Measurements from ENCODE around the gene LEKR1.
"Not testable (repeated sequence)": the region's sequence is repeated elsewhere in the genome, so short reads cannot be mapped to it uniquely, and the experiment has no call there.

The LEKR1 gene

DNA sequence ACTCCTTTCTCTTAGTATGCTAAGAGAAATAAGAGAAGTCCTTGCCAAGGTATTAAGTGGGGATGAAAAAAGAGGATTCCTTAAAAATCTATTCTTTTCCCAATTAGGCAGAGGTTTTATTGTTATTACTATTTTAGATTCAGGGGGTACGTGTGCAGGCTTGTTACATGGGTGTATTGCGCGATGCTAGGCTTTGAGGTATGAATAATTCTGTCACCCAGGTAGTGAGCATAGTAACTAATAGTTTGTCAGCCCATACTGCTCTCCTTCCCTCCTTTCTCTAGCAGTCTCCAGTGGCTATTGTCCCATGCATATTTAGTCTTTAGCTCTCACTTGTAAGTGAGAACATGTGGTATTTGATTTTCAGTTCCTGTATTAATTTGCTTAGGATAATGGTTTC, 83.9 kb downstream of the LEKR1 start:
- DNase-seq = no peak

DNA sequence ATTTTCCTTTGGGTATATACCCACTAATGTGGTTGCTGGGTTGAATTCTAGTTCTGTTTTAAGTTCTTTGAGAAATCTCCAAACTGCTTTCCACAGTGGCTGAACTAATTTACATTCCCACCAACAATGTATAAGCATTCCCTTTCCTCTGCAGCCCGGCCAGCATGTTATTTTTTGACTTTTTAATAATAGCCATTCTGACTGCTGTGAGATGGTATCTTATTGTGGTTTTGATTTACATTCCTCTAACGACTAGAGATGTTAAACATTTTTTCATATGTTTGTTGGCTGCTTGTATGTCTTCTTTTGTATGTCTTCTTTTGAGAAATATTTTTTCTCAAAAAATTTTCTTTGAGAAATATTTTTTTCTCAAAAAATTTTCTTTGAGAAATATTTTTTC, 84.7 kb downstream of the LEKR1 start:
- DNase-seq = not testable (repeated sequence)

DNA sequence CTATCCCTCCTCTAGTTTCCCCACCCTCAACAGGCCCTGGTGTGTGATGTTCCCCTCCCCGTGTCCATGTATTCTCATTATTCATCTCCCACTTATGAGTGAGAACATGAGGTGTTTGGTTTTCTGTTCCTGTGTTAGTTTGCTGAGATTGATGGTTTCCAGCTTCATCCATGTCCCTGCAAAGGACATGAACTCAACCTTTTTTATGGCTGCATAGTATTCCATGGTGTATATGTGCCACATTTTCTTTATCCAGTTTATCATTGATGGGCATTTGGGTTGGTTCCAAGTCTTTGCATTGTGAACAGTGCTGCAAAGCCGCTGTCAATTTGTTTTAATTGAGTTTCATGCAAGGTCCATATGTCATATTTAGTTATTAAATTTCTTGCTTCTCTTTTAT, 88.1 kb downstream of the LEKR1 start:
- DNase-seq = not testable (repeated sequence)

DNA sequence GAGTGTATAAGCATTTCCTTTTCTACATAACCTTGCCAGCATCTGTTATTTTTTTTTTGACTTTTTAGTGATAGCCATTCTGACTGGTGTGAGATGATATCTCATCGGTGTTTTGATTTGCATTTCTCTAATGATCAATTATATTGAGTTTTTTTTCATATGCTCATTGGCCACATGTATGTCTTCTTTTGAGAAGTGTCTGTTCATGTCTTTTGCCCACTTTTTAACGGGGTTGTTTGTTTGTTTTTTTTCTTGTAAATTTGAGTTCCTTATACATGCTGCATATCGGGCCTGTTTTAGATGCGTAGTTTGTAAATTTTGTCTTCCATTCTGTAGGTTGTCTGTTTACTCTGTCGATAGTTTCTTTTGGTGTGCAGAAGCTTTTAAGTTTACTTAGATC, 89.2 kb downstream of the LEKR1 start:
- DNase-seq = no peak

DNA sequence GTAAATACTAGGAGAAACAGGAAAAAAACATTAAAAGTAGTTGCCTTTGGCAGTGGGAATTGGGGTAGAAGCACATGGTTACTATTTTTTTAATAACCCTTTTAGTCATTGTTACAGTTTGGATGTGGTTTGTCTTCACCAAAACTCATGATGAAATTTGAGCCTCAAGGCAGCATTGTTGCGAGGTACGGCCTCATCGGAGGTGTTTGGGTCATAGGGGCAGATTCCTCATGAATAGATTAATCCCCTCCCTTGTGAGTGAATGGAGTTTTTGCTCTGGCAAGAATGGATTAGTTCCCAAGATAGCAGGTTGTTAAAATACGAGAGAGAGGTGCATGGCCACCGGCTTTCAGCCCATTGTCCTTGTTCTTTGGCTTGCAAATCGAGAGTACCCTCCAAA, 92.6 kb downstream of the LEKR1 start:
- no peak for DNase-seq

DNA sequence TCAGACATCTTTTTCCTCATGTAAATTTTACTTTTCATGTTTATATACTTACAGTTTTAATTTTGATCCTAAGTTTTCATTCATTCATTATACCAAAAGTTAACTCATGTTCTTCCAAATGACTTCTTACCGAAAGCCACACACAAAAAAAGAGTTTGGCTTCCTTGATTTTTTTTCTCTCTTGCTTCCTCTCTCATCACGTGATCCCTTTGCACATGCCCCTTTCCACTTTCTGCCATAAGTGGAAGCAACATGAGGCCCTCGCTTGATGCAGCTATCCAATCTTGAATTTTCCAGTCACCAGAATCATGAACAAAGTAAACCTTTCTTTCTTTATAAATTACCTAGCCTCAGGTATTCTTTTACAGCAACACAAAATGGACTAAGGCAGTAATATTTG, 93.7 kb downstream of the LEKR1 start:
- no peak for DNase-seq

DNA sequence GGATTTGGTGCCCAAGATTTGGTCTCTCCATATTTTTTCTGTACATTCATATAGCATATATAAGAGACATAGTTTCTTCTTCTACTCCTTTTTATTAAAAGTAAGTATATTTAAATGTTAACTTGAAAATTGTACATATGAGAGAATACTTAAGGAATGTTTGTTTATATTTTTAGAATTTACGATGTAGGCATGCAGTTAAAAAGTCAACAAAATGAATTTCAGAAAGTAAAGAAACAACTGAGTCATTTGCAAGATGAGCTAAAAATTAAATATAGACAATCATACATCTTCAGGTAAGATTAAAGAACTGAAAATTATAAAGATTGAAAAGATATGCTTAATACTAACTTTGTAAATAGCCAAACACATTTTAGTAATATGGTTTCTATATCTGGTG, 94.2 kb downstream of the LEKR1 start:
- no peak for DNase-seq

DNA sequence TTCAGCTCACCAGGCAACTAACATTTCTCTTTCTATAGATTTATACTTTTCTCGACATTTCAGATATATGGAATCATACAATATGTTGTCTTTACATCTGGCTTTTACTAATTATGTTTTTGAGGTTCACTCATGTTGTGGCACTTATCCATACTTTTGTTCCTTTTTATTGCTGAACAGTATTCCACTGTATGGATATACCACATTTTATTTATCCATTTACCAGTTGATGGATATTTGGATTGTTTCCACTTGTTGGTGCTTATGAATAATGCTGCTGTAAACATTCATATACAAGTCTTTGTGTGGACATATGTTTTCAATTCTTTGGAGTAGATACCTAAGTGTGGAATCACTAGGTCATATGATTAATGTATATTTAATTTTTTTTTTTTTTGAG, 97.2 kb downstream of the LEKR1 start:
- no peak for DNase-seq

DNA sequence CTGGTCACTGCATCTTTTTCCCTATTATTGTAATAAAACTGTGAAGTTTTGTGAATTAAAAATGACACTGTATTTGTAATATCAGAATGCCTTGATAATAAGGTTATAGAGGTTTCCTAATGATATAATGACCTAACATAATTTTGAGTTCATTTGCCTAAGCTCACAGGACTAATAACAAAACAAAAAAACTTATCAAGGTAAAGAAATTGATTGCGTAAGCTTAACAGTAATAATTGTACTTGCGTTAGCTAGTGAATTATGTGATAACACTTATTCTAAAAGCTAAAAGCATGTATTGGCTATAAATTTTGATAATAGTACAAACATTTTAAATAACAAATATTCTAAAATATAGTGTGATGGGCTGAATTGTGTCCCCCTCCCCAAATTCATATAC, 112.6 kb downstream of the LEKR1 start:
- no peak for DNase-seq

DNA sequence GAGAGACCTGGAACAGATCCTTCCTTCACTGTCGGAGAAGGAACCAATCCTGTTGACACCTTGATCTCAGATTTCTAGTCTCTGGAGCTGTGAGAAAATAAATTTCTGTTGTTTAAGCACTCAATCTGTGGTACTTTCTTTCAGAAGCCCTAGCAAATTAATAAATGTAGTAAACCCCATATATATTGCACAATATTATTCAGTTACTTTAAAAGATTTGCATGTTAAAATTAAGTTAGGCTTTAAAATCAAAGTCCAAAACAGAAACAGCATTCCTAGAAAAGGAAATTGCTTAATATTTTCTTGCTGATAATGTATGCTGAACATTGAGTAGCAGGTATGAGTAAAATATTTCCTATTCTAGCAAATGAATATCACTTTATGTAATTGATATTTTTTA, 113.2 kb downstream of the LEKR1 start:
- no peak for DNase-seq

DNA sequence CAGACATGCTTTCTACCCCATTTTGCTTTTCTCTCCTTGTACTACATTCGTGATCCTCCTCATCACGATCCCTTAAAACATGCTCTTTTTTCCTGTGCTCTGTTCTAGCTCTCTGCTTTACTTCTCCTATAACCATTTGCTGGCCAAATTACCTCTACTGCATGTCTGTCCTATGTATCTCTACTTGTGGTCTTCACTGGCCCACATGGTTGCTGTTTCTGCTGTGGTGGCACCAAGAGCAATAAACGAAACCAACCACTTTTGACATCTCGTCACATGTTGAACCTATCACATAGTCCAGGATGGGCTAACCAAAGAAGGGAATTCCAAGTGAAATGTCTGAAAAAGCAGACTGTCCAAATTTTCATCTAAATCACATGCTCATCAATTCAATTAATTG, 115.2 kb downstream of the LEKR1 start:
- no peak for DNase-seq

DNA sequence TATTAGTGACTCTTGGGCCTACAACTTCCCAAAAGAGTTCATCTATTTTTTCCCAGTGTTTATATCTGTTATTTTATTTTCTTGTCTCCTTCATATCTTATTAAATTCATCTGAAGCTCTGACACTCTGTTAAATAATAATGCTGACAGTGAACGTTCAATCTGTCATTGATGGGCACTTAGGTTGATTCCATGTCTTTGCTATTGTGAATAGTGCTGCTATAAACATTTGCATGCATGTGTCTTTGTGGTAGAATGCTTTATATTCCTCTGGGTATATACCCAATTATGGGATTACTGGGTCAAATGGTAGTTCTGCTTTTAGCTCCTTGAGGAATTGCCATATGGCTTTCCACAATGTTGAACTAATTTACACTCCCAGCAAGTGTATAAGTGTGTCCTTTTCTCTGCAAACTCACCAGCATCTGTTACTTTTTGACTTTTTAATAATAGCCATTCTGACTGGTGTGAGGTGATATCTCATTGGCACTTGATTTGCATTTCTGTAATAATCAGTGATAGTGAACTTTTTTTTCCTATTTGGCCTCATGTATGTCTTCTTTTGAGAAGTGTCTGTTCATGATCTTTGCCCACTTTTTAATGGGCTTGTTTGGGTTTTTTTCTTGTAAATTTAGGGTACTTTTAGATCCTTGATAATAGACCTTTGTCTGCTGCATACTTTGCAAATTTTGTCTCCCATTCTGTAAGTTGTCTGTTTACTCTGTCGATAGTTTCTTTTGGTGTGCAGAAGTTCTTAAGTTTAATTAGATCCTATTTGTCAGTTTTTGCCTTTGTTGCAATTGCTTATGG, 122.5 kb downstream of the LEKR1 start:
- no peak for DNase-seq

DNA sequence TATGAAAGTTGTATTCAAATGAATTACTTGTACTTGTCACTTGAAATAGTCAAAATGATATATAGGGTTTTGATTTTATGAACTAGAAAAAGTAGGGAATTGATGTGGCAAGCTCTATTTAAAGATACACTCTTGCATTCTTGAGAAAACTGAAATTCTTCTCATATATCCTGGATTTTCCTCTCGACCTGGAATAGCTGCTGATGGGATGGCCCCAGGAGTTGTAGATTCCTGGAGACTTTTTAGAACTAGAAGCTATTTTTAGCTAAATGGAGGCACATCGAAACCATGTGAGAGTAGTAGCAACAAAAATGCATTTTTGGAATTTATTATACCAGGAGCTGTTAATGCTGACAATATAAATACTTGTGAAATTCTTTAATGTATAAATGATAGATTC, 125.9 kb downstream of the LEKR1 start:
- no peak for DNase-seq

DNA sequence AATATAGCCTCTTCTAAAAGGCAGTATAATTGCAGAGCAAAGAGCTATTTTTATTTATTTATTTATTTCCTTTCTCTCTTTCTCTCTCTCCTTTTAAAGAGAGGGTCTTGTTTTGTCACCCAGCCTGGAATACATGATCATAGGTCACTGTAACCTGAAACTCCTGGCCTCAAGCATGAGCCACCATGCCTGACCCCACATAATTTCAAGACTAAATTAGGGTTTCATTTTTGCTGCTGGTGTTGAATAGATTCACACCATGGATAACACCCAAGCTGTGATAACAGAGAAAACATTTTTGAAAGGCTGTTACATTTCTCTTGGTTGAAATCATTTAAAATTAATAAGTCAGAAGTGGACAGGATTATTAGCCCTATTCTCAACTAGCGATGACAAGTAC, 131.6 kb downstream of the LEKR1 start:
- DNase-seq = no peak

DNA sequence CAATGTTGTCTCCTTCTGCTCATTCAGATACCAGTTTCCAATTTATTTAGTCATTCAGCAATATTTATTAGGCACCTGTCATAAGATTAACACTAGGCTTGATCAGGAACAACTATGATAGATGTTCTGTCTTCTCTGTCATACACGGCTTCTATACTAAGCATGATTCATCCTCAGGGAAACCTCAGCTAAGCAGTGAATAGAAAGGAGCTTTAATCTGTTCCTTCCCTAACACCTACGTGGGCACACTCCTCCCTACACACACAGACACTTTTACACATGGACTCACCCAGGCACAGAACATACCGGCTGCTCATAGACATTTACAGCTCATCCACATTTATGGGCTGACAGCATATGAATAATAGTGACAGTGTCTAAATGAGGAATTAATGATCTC, 136.9 kb downstream of the LEKR1 start:
- DNase-seq = no peak

DNA sequence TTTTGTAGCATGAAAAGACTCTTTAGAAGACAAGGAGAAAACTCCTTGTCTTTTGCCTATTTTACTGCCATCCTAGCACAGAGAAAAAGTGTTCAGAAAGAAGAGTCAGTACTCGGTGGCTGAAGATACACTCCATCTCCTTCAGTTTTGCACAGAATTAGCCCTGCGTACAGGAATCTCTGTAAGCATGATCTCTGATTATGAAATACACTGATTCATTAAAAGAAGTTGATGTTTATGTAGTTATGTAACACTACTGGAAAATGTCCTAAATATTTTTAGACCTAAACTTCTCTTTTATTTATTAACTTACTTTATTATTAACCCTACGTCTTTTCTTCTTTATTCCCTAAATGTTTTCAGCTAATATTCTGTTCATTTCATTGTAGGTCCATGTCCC, 138.4 kb downstream of the LEKR1 start:
- no peak for DNase-seq

DNA sequence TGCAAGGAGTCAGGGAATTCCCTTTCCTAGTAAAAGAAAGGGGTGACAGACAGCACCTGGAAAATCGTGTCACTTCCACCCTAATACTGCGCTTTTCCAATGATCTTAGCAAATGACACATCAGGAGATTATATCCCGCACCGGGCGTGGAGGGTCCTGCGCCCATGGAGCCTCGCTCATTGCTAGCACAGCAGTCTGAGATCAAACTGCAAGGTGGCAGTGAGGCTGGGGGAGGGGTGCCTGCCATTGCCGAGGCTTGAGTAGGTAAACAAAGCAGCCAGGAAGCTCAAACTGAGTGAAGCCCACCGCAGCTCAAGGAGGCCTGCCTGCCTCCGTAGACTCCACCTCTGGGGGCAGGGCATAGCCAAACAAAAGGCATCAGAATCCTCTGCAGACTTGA, 140.2 kb downstream of the LEKR1 start:
- not testable (repeated sequence) for DNase-seq

DNA sequence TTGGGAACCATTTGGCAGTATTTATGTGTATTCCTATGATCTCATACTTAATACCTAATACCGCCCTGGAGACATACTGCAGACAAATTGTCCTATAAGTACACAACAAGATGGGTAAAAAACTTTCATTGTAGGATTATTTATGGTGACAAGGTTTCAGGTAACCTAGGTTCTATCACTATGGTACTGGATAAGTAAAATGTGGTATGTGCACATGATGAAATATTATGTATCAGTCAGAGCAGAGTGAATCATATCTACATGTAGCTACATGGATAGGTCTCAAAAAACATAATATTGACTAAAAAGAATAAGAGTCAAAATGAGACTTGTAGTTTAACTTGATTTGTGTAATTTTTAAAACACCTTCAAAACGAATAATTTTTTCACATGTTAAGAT, 147.8 kb downstream of the LEKR1 start:
- DNase-seq = no peak

DNA sequence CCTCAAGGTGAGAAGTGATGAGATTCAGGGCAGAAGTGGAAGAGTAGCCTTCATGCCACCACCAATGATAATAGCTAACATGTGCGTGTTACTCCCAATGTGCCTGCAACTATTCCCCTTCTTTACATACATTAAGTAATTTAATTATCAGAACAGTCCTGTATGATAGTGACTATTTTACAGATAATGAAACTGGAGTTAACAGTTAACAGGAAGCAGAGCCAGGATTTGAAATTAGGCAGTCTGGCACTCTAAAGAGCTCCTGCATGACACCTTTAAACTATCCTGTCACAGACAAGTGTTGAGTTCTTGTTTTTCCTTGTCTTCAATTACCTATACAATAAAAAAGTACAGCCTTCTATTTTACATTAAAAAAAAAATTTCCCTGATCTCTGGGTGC, 148.8 kb downstream of the LEKR1 start:
- no peak for DNase-seq

DNA sequence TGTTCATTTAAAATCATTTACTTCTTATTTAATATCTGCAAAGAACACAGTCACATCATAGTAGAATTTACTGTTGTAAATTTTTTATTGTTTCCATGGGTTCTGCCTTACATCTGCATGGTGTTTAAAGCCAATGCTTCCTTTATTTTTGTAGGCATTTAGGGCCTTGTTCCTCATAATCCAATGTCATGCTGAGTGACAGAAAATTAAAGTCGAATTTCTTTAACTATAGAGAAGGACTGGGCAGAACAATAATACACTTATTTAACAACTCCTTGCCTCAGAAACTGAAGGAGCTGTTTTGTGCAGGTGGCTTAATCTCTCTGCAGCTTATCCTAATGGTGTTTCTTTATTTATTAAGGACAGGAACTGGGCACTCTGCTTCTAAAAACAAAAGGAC, 149.6 kb downstream of the LEKR1 start:
- DNase-seq = no peak

DNA sequence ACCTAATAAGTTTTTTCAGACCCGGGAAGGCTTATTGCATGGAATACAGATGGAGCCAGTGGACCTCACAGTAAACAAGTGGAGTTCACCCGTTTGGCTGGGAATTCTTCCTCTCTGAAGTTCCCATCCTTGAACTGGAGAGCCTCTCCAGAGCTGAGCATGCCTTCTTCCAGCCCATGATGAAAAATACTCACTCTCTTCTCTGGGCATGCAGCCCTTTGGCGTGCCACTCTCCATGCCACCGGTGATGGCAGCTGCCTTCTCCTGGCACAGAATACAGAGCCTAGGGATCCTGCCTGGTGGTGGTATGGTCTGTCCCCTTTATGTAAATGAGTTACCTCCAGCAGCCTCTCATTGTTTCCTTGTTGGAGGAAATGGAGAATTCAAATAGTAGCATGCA, 150.8 kb downstream of the LEKR1 start:
- DNase-seq = no peak

DNA sequence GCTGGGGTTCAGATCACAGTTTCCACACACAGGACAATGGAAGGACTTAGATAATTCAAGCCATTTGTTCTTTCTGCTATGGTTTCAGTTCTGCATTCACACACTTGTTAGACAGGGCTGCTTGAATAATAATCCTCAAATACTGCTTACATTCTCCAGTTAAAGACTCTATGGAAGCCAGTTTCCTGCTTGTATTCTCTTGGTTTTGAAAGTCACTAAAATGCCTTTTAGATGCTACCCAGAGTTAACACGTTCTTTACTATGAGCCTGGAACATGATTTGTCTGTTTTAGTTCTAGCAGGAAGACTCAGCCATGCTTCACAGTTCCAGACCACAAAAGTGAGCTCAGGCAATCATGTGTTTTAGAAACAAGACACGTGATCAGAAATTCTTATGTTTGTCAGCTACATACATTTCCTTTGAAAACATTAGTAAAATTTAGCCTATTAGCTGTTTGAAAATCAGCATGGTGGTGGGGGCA, 152.4 kb downstream of the LEKR1 start:
- DNase-seq = no peak

DNA sequence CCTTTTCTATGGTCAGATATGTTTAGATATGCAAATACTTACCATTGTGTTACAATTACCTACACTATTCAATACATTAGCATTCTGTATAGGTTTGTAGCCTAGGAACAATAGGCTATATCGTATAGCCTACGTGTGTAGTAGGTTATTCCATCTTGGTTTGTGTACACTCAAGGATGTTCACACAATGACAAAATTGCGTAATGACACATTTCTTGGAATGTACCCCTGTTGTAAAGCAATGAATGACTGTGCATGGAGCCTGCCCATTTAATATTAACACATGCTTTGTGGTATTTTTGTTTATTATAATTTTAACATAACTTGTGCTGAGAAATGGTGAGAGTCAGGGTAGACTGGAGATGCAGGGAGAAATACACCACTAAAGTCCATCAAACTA, 154.9 kb downstream of the LEKR1 start:
- DNase-seq = no peak

DNA sequence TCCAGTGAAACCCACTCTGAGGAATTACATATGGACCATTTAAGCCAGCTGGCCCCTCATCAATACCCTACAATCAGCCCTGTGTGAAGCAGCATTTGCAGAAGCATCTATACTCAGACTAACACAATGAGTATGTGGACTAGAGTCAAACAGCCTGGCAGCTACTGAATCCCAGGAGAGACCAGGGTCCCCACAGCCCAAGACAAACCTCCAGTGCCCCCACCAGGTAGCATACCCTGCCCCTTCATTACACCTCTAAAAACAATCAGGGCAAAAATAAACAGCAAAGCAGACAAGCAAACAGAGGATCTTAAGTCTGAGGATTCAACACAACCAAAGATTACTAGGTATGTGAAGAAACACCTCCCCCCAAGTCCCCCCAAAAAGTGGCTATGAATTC, 157.4 kb downstream of the LEKR1 start:
- DNase-seq = no peak

DNA sequence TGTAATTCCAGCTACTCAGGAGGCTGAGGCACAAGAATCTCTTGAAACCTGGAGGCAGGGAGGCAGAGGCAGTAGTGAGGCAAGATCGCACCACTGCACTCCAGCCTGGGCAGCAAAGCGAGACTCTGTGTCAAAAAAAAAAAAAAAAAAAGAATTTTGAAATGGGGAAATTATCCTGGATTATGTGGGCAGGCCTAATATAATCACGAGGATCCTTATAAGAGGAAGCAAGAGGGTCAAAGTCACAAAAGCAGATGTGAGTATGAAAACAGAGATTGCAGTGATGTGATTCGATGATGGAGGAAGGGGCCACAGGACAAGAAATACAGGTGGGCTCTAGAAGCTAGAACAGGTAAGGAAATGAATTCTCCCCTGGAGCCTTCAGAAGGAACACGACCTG, 159.6 kb downstream of the LEKR1 start:
- no peak for DNase-seq

Measured in hematopoietic multipotent progenitor cell treated with erythropoietin and hydrocortisone succinate and interleukin-3 and kit ligand, for 4 days (in vitro differentiated cells).